CD4-positive, alpha-beta T cell (primary cell): ENCODE measurements around the gene OPCML. TPM values are rescaled to one million over a fixed set of nuclear protein-coding genes. Genes with fewer than 3 reads are reported as not detected.

Experiments
- ATAC-seq: fragments of 200-7000 bp; cut with Tn5 transposase; one replicate; pipeline ENCODE4 v1.10.0; 2022; ENCODE audit warnings: mild to moderate bottlenecking; ENCODE audit not compliant: poor library complexity
- CTCF ChIA-PET: fragments of 350-600 bp; sonication (Branson Sonifier 250); formaldehyde crosslinking; loops from one replicate; lab custom pipeline; 2021; ENCODE audit warnings: antibody characterized with exemption, inconsistent platforms; lab: Charles Lee
- POLR2A ChIA-PET: fragments of 350-600 bp; sonication (Branson Sonifier 250); formaldehyde crosslinking; loops from one replicate; lab custom pipeline; 2021; ENCODE audit warnings: antibody characterized with exemption, inconsistent platforms; lab: Charles Lee
- DNase-seq, 14 experiments: peaks; one replicate each; pipeline ENCODE4 v3.0.0-alpha.2; 2013 to 2020; ENCODE audit warnings: mixed read lengths in 2 of 14
- H3K27ac ChIP-seq, 2 donors: one replicate each; pipeline versions ENCODE4 v1.5.1 to v1.7.0; 2013; ENCODE audit warnings: low read length in 2 of 2, low read depth in 1 of 2, mild to moderate bottlenecking in 1 of 2
- H3K27me3 ChIP-seq, 2 experiments: 1 replicate in 1 of 2; 2 replicates in 1 of 2; pipeline versions ENCODE4 v1.6.1 to v1.7.0; 2013; ENCODE audit warnings: low read length in 2 of 2, control low read depth in 1 of 2, mild to moderate bottlenecking in 1 of 2, moderate library complexity in 1 of 2; ENCODE audit not compliant: insufficient read depth in 2 of 2, control insufficient read depth in 1 of 2
- H3K36me3 ChIP-seq: one replicate; pipeline ENCODE4 v1.6.1; 2013; ENCODE audit warnings: low read length, control low read depth; ENCODE audit not compliant: insufficient read depth
- H3K4me1 ChIP-seq: one replicate; pipeline ENCODE4 v1.6.1; 2013; ENCODE audit warnings: low read length, control low read depth; ENCODE audit not compliant: insufficient read depth
- H3K4me3 ChIP-seq: one replicate; pipeline ENCODE4 v1.5.1; 2013; ENCODE audit warnings: mild to moderate bottlenecking, low read length, moderate library complexity
- H3K9me3 ChIP-seq, 2 experiments: 1 replicate in 1 of 2; 2 replicates in 1 of 2; pipeline versions ENCODE4 v1.6.1 to v1.7.0; 2013; ENCODE audit warnings: low read length in 2 of 2, mild to moderate bottlenecking in 2 of 2, control low read depth in 1 of 2, moderate library complexity in 1 of 2; ENCODE audit not compliant: control insufficient read depth in 1 of 2, insufficient read depth in 1 of 2
- H3K27ac Mint-ChIP-seq: one replicate; pipeline ENCODE4 v1.8.0; 2020; ENCODE audit warnings: mixed read lengths
- H3K27me3 Mint-ChIP-seq: one replicate; pipeline ENCODE4 v1.8.0; 2021; ENCODE audit warnings: mixed read lengths
- H3K36me3 Mint-ChIP-seq: one replicate; pipeline ENCODE4 v1.8.0; 2021; ENCODE audit warnings: low read depth, mixed read lengths
- H3K4me1 Mint-ChIP-seq: one replicate; pipeline ENCODE4 v1.8.0; 2021; ENCODE audit warnings: low read depth, mixed read lengths
- H3K4me3 Mint-ChIP-seq: one replicate; pipeline ENCODE4 v1.8.0; 2020; ENCODE audit warnings: mild to moderate bottlenecking, mixed read lengths
- H3K9me3 Mint-ChIP-seq: one replicate; pipeline ENCODE4 v1.8.0; 2020; ENCODE audit warnings: mixed read lengths
- CTCF ChIP-seq: fragments of 200-600 bp; IDR thresholded peaks from one replicate; pipeline ENCODE4 v1.8.0; 2022; ENCODE audit warnings: antibody characterized with exemption, mild to moderate bottlenecking
- intact Hi-C, 2 experiments: fragments of 100-400 bp; cut with DNase I in 1 of 2; cut with micrococcal nuclease in 1 of 2; formaldehyde crosslinking; loops; one replicate each; pipeline versions ENCODE4 v1.15.1 to v1.9.0; 2023 to 2025; cut with DNase I, micrococcal nuclease
- total RNA-seq, 174 experiments: library from RNA in 2 of 174; stranded (reverse) in 2 of 174; gene quantifications; one replicate each; pipeline ENCODE4 v1.2.3 and lab custom pipeline; 2021 to 2026

Gene OPCML
- total RNA-seq, 2 experiments from 2014 or later: not detected

GRCh38 chr11:133402551-133402950, 129.8 kb downstream of the OPCML start:
- intact Hi-C loops: no loop called here
- ChIA-PET CTCF (no interaction called here), POLR2A (no interaction called here)
- Histone ChIP-seq H3K9me3 (no peaks in the 10 kb centered on the region), H3K4me1 (no peaks in the 10 kb centered on the region), H3K27ac (no peak overlapping the region), H3K4me3 (no peak overlapping the region), H3K36me3 (no peaks in the 10 kb centered on the region), H3K27me3 (no peaks in the 10 kb centered on the region)
- H3K4me3 Mint-ChIP-seq: no peak overlapping the region
- no peak for ATAC-seq
- no peaks in the 10 kb centered on the region for H3K36me3 Mint-ChIP-seq
- TF ChIP-seq CTCF: no peak
- DNase-seq: no peak
- no peaks in the 10 kb centered on the region for H3K4me1 Mint-ChIP-seq
- no peaks in the 10 kb centered on the region for H3K9me3 Mint-ChIP-seq
- no peaks in the 10 kb centered on the region for H3K27me3 Mint-ChIP-seq
- H3K27ac Mint-ChIP-seq: no peak overlapping the region

DNA sequence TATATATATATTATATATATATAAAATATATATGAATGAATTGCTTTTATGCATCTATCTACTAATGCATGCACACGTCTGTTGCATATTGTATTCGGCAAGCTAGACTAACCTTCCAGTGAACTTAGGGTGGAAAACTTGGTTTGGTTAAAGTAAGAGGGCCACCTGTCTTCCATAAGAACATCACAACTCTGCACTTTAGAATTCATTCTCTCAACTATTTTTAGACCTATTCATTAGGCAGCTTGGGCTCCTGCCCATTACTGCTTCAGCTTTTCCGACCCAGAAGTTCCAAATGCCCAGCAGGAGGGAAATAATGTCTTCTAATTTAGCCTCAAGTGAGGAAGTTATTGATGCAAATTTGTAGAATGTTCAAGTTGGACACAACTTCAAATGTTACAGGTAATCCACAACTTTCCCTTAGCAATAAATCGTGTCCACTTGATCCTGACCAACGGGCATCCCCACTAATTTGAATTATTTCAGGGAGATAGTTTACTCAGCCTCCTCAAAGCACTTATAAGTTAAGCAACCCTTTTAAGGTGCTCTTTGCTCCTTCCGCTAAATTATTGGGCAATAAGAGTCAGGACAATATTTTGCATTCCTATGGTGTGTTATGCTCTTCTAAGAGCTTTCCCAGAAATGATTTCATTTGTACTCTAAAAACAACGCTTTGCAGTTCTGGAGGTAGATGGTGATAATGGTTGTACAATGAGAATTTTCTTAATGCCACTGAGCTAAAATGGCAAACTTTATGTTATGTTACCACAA, 132.3 kb downstream of the OPCML start:
- no peaks in the 10 kb centered on the region for H3K9me3 Mint-ChIP-seq
- CTCF ChIA-PET: no interaction called here

DNA sequence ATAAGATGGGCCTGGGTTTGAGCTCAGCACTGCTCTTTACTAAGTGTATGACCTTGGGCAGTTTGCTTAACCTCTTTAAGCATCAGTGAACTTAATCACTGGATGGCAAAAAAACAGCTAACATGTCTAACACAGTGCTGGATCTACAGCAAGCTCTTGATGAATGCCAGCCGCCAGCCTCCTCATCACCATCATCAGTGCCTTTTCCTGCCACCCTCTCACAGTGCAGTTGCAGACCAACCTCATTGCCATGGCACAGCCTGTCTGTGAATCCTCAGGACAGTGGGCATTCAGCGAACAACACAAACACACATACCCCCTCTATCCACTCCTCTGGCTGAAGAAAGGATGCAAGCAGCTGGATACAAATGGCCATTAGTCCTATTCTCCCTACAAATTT, 133.0 kb downstream of the OPCML start:
- no peaks in the 10 kb centered on the region for H3K27me3 ChIP-seq
- H3K36me3 ChIP-seq: no peaks in the 10 kb centered on the region
- no peaks in the 10 kb centered on the region for H3K36me3 Mint-ChIP-seq
- ATAC-seq (no peak), DNase-seq (no peak)
- POLR2A ChIA-PET: no interaction called here
- intact Hi-C loops: no loop called here
- H3K27ac ChIP-seq: no peak overlapping the region
- H3K4me3 ChIP-seq: no peak overlapping the region
- CTCF ChIA-PET: no interaction called here
- H3K27me3 Mint-ChIP-seq: no peaks in the 10 kb centered on the region
- no peaks in the 10 kb centered on the region for H3K9me3 ChIP-seq
- no peak overlapping the region for H3K27ac Mint-ChIP-seq
- no peaks in the 10 kb centered on the region for H3K4me1 Mint-ChIP-seq
- TF ChIP-seq CTCF: no peak
- H3K4me1 ChIP-seq: no peaks in the 10 kb centered on the region
- H3K4me3 Mint-ChIP-seq: no peak overlapping the region
- no peaks in the 10 kb centered on the region for H3K9me3 Mint-ChIP-seq

More for the DNA sequence above, 132.3 kb downstream of the OPCML start:
- POLR2A ChIA-PET: no interaction called here
- TF ChIP-seq CTCF: no peak
- intact Hi-C loops: no loop called here
- ATAC-seq (no peak), DNase-seq (no peak)
- H3K9me3 ChIP-seq: no peaks in the 10 kb centered on the region
- H3K4me1 ChIP-seq: no peaks in the 10 kb centered on the region
- no peak overlapping the region for H3K27ac ChIP-seq
- no peak overlapping the region for H3K27ac Mint-ChIP-seq
- H3K4me3 Mint-ChIP-seq: no peak overlapping the region
- H3K36me3 ChIP-seq: no peaks in the 10 kb centered on the region
- no peaks in the 10 kb centered on the region for H3K27me3 ChIP-seq
- H3K27me3 Mint-ChIP-seq: no peaks in the 10 kb centered on the region
- H3K4me1 Mint-ChIP-seq: no peaks in the 10 kb centered on the region
- H3K36me3 Mint-ChIP-seq: no peaks in the 10 kb centered on the region
- no peak overlapping the region for H3K4me3 ChIP-seq
